ENCODE data around the gene VAV2.

Gene VAV2

GRCh38 chr9:134030821-134031470 is 38.8 kb upstream of the VAV2 start:
- no peak overlapping the region for H3K4me3 Mint-ChIP-seq
- H3K4me1 Mint-ChIP-seq (ENCODE audit: low read depth): peaks cover 4% of the 10 kb centered on the region
- H3K36me3 Mint-ChIP-seq (ENCODE audit: low read depth): peaks cover 26% of the 10 kb centered on the region
- no peaks in the 10 kb centered on the region for H3K27me3 Mint-ChIP-seq
- no peak overlapping the region for H3K27ac Mint-ChIP-seq
- no peaks in the 10 kb centered on the region for H3K9me3 Mint-ChIP-seq

- H3K4me1 Mint-ChIP-seq (ENCODE audit: low read depth): peaks cover 7% of the 10 kb centered on the region
- no peaks in the 10 kb centered on the region for H3K27me3 Mint-ChIP-seq
- H3K27ac Mint-ChIP-seq: no peak overlapping the region
- H3K9me3 Mint-ChIP-seq: no peaks in the 10 kb centered on the region
- H3K4me3 Mint-ChIP-seq: no peak overlapping the region
- H3K36me3 Mint-ChIP-seq (ENCODE audit: low read depth): peaks cover 22% of the 10 kb centered on the region
These were observed 37.4 kb upstream of the VAV2 start for GRCh38 chr9:134029248-134030226.

DNA sequence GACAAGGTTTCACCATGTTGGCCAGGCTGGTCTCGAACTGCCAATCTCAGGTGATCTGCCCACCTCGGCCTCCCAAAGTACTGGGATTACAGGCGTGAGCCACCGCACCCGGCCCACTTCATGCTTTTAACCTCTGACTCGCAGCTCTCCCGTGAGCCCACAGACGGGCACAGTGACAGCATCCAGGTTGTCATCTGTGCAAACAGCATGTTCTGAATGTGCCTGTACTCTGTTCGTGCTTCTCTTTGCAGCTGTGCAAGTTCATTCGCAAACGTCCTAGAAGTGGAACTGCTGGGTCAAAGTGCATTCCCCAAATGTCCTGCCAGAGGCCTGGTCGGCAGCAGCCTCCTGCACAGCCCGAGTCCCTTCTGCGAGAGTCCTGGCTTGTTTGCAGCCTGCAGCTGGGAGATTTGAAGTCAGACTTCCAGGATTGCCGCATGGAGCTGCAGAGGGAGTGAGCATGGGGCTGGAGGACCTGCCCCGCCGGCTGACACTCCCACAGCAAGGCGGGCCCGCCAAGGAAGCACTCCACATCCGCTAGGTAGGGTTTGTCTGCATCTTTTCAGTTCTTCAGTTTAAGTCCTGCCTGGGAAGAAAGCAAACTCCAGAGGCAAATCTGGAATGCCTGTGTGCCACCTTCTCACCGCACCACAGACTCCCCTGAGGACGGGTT is 36.6 kb upstream of the VAV2 start:
- Mint-ChIP-seq H3K27me3 (no peaks in the 10 kb centered on the region), H3K36me3 (ENCODE audit: low read depth) (peaks cover 20% of the 10 kb centered on the region)

DNA sequence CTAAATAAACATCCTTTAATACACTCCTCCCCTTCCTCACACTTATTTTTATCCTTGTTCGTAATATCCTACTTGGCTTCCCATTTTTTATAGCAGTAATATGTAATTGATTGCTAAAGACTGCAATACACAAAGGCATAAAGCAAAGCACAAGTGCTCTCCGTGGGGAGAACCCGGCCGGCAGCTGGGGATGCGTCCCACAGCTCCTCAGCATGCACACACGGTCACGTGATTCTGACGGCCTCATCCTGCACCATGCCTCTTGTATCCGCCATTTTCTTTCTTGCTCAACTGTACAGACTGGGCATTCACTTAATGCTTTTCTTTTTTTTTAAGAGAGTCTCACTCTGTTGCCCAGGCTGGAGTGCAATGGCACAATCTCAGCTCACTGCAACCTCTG is 36.0 kb upstream of the VAV2 start:
- Mint-ChIP-seq H3K27ac (no peak overlapping the region), H3K4me3 (no peak overlapping the region)

More for the DNA sequence above, 36.6 kb upstream of the VAV2 start:
- Mint-ChIP-seq H3K9me3 (no peaks in the 10 kb centered on the region), H3K4me3 (no peak overlapping the region), H3K4me1 (ENCODE audit: low read depth) (peaks cover 11% of the 10 kb centered on the region), H3K27ac (no peak overlapping the region)

DNA sequence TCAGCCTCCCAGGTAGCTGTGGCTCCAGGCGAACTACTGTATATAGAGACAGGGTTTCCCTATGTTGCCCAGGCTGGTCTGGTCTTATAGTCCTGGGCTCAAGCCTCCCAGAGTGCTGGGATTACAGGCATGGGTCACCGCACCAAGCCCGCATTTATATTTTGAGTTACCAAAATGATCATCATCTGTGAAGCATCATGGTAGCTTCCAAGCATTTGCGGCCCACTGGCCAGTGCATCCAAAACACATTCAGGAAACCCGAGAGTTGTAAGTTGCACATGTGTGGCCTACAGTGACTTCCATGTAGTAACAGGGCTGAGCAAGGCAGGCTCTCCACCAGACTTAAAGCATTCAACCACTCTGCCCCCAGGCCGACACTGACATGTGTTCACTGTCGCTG is 35.4 kb upstream of the VAV2 start:
- H3K4me1 Mint-ChIP-seq (ENCODE audit: low read depth): peaks cover 11% of the 10 kb centered on the region
- H3K27ac Mint-ChIP-seq: no peak overlapping the region
- H3K4me3 Mint-ChIP-seq: no peak overlapping the region
- H3K9me3 Mint-ChIP-seq: no peaks in the 10 kb centered on the region
- H3K36me3 Mint-ChIP-seq (ENCODE audit: low read depth): peaks cover 12% of the 10 kb centered on the region
- H3K27me3 Mint-ChIP-seq: no peaks in the 10 kb centered on the region

More for the DNA sequence above, 36.0 kb upstream of the VAV2 start:
- Mint-ChIP-seq H3K4me1 (ENCODE audit: low read depth) (peaks cover 11% of the 10 kb centered on the region), H3K9me3 (no peaks in the 10 kb centered on the region), H3K27me3 (no peaks in the 10 kb centered on the region), H3K36me3 (ENCODE audit: low read depth) (peaks cover 14% of the 10 kb centered on the region)

- H3K9me3 Mint-ChIP-seq: no peaks in the 10 kb centered on the region
- no peak overlapping the region for H3K27ac Mint-ChIP-seq
- H3K4me3 Mint-ChIP-seq: peak overlapping the region; percentile 19
- peaks cover 12% of the 10 kb centered on the region for H3K36me3 Mint-ChIP-seq (ENCODE audit: low read depth)
- peaks cover 11% of the 10 kb centered on the region for H3K4me1 Mint-ChIP-seq (ENCODE audit: low read depth)
- H3K27me3 Mint-ChIP-seq: no peaks in the 10 kb centered on the region
These were observed 34.9 kb upstream of the VAV2 start for GRCh38 chr9:134026981-134027380.

GRCh38 chr9:134026581-134026980 is 34.5 kb upstream of the VAV2 start:
- Mint-ChIP-seq H3K9me3 (no peaks in the 10 kb centered on the region), H3K4me3 (peak overlapping the region; percentile 81), H3K27me3 (no peaks in the 10 kb centered on the region), H3K4me1 (ENCODE audit: low read depth) (peaks cover 11% of the 10 kb centered on the region), H3K36me3 (ENCODE audit: low read depth) (peaks cover 12% of the 10 kb centered on the region), H3K27ac (no peak overlapping the region)

- Mint-ChIP-seq H3K9me3 (no peaks in the 10 kb centered on the region), H3K36me3 (ENCODE audit: low read depth) (peaks cover 11% of the 10 kb centered on the region), H3K4me1 (ENCODE audit: low read depth) (peaks cover 11% of the 10 kb centered on the region), H3K27me3 (no peaks in the 10 kb centered on the region), H3K27ac (no peak overlapping the region), H3K4me3 (peak overlapping the region; percentile 81)
These were observed 33.8 kb upstream of the VAV2 start for GRCh38 chr9:134025606-134026541.

DNA sequence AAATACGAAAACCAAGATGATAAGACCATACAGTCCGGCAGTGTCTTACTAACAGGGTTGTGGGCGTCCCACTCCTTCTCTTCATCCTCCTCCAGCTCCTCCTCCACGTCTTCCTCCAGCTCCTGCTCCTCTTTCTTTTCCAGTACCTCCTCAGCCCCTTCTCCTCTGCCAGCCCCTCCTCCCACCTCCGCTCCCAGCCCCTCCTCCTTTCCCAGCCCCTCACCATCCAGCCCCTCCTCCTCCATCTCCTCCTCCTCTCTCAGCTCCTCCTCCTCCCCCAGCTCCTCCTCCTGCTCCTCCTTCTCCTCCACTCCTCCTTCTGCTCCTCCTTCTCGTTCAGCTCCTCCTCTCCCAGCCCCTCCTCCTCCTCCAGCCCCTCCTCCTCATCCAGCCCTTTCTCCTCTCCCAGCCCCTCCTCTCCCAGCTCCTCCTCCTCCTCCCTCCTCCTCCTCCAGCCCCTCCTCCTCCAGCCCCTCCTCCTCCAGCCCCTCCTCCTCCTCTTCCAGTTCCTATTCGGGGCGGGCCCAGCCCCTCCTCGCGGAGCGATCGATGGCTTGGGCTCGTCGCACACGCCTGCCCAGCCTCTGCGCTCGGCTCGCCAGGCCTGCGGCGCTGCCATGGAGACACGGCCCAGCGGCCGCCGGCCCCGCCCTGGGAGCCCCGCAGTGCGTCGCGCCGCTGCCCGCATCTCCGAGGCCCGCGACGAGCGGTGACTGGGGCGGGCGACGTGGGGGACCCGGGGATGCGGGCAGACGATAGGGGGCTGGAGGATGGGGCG is 32.9 kb upstream of the VAV2 start, which contains the start of gene BRD3OS:
Gene BRD3OS, plus strand, starts transcription at position 654 of the 778 bp plus-strand sequence. CDS start 1,267 bp downstream, outside the sequence.
- Mint-ChIP-seq H3K4me3 (peak within 1 kb of the TSS; percentile 81), H3K27me3 (no peaks in the 10 kb centered on the region), H3K9me3 (no peaks in the 10 kb centered on the region), H3K4me1 (ENCODE audit: low read depth) (peaks cover 11% of the 10 kb centered on the region), H3K27ac (no peak within 1 kb of the TSS), H3K36me3 (ENCODE audit: low read depth) (peaks cover 5% of the 10 kb centered on the region)

DNA sequence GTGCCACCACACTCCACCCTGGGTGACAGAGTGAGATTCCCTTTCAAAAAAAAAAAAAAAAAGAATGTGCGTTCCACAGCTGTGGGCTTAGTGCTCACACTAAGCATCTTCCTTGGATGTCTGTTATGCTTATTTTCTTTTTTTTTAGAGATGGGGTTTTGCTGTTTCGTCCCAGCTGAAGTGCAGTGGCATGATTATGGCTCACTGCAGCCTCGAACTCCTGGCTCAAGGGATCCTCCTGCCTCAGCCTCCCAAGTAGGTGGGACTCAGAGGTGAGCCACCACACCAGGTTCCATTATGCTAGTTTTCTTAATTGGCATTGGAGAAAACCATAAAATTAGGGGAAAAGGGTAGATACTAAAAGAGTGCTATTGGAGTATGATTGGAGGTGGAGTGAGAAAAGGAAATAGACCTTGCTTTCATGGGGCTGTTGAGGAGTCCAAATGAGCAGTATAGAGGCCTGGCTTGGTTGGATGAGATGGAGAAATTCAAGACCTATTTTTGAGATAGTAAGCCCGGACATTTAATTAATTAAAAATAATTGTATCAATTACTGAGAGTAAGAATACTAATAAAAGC is 32.2 kb upstream of the VAV2 start:
- Mint-ChIP-seq H3K4me3 (peak overlapping the region; percentile 37), H3K4me1 (ENCODE audit: low read depth) (peaks cover 11% of the 10 kb centered on the region), H3K27ac (no peak overlapping the region), H3K9me3 (no peaks in the 10 kb centered on the region), H3K36me3 (ENCODE audit: low read depth) (peaks cover 5% of the 10 kb centered on the region), H3K27me3 (no peaks in the 10 kb centered on the region)

GRCh38 chr9:134014946-134015345 is 22.8 kb upstream of the VAV2 start:
- Mint-ChIP-seq H3K9me3 (peaks cover 3% of the 10 kb centered on the region), H3K36me3 (ENCODE audit: low read depth) (no peaks in the 10 kb centered on the region), H3K27me3 (no peaks in the 10 kb centered on the region), H3K4me1 (ENCODE audit: low read depth) (no peaks in the 10 kb centered on the region), H3K4me3 (no peak overlapping the region), H3K27ac (no peak overlapping the region)

GRCh38 chr9:134011401-134011800 is 19.3 kb upstream of the VAV2 start:
- Mint-ChIP-seq H3K4me1 (ENCODE audit: low read depth) (no peaks in the 10 kb centered on the region), H3K27ac (no peak overlapping the region), H3K9me3 (peaks cover 3% of the 10 kb centered on the region), H3K36me3 (ENCODE audit: low read depth) (no peaks in the 10 kb centered on the region), H3K4me3 (no peak overlapping the region), H3K27me3 (peaks cover 6% of the 10 kb centered on the region)

Measured in stimulated activated naive CD8-positive, alpha-beta T cell treated with anti-CD3 and anti-CD28 coated beads, Interleukin-15, Interleukin-2, amounts not matched to agents 100 ng/mL and 50 ng/mL, for 24 hours (primary cell).